Measurements from ENCODE around the gene CMC2.

The CMC2 gene

DNA sequence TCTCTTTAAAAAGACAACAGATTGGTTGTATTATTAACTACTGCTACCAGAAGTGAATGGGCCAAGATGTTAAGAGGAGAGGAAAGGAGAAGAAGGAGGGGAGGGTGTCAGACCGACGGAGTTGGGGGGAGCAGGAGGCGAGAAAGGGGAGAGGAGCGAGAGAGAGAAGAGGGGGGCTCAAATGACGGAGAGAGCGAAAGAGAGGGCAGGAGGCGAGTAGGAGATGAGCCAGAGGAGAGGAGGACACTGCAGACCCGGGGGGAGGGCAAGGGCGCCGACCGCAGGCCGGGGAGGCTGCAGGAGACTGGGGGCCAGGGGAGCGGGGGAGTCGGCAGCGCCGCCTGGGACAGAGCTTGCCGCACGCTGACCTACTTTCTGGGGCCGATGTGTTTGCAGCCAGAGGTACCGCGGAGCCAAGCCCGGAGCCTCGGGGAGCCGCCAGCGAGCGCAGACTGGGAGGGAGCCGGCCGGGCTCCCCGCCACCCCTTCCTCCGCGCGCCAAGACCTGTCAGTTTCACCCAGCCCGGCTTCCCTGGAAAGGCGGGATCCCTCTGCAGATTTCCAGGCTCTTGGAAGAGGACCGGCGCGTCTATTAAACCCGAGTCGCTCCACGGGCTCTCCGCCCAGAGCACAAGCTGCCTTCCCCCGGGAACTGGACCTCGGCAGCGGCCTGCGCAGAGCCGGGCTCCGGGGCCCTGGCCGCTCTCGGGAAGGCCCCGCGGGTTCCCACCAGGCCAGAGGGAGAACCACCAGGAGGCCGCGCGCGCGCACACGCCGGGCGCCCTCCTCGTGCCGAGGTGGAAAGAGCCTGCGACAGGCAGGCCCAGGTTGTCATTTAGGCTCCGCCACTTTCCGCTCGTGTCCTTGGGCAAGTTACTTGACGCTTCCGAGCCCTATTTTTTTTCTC, 74.6 kb downstream of the CMC2 start:
- DNase-seq (ENCODE audit: low read depth), result no peak

DNA sequence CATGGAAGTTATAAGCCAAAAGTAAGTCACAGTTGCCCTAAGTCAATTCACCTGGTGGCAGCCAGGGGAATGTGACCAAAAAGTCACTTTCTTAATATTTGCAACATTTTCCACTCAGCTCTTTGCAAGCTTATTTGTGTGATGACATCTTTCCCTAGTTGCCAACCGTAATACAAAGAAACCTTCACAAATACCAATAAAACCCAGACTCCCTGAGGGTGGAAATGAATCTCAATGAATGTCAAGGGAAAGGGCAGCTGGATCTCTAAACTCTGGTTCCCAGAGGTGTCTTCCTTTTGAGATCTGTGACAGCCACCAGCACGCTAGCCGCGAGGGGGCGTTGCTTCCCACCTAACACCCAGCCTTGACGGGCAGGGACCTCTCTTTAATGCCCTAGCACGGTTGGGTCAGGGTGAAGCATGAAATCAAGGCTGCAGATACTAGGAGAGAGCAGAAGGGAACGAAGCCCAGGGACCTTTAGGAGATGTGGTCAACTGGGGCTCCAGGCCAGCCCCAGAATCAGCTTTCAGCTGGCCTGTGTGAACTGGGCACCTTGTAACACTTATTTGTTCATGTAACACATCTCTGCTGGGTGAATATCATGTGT, 82.2 kb downstream of the CMC2 start:
- DNase-seq (ENCODE audit: low read depth), result no peak

DNA sequence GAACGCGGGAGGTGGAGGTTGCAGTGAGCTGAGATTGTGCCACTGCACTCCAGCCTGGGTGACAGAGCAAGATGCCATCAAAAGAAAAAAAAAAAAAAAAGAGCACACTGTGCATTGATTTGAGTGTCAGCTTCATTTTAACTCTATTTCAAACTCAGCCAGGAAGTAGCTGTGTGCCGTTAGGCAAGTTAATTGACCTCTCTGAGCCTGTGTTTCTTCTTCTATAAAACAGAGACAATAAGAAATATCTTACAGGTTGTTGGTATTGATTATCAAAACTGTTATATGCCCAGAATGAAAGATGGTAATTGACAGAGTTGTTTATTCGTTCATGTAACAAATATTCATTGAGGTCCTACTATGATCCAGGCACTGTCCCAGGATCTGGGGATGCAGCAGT, 83.3 kb downstream of the CMC2 start:
- no peak for DNase-seq (ENCODE audit: low read depth)

All from non-pigmented ciliary epithelial cell (primary cell).